ENCODE data around the gene NARS2. TPM values are rescaled to one million over a fixed set of nuclear protein-coding genes. Genes with fewer than 3 reads are reported as not detected.

NARS2 gene
- total and polyA plus RNA-seq, 9 of the 15 experiments (the other 6 are each of a cell fraction or from before 2014, with no cell fraction given): 26.8 to 48.0 (median 34.2) TPM

DNA sequence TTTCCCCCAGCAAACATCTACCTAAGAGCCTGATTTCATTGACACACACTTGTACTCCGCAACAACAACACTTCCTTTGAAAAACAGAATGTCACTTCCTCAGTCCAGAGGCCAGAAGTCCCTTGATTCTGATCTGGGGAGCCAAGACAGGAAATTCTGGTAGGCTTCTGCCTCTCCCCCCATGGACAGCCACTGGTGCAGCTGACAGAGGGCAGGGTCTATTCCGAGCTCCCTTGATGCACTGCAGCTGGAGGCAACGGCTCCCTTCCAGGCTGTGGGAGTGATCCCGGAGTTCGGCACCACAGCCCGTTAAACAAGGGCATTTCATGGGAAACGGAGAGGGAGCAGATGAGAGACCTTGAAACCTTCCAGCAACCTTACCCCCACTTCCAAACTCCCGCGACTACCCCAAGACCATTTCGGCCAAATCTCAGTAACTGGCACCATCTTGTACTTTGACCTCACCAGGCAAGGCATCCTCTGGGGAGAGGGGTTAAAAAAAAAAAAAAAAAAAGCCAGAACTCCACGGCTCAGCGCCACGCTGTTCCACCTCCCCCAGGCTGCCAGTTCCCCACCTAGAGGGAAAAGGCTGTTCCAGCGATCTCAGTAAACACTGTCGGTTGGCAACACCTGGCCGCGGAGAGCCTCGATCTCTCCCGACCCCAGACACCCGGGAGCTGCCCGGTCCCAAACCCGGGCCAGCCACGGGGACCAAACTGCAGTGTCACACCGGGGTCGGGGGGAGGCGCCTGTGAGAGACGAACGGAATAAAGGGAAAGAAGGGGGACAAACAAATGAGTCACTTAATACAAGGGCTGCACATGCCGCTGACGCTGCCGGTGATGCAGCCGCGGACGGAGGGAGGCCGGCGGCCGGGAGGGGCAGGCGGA is 158.1 kb downstream of the NARS2 start (continued):
- TF ChIP-seq, protein P1, sequence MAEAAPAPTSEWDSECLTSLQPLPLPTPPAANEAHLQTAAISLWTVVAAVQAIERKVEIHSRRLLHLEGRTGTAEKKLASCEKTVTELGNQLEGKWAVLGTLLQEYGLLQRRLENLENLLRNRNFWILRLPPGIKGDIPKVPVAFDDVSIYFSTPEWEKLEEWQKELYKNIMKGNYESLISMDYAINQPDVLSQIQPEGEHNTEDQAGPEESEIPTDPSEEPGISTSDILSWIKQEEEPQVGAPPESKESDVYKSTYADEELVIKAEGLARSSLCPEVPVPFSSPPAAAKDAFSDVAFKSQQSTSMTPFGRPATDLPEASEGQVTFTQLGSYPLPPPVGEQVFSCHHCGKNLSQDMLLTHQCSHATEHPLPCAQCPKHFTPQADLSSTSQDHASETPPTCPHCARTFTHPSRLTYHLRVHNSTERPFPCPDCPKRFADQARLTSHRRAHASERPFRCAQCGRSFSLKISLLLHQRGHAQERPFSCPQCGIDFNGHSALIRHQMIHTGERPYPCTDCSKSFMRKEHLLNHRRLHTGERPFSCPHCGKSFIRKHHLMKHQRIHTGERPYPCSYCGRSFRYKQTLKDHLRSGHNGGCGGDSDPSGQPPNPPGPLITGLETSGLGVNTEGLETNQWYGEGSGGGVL (CRISPR knock-in tag; IDR thresholded peaks at IDR 0.05): no peak
- no peak for TF ChIP-seq NELFE (IDR thresholded peaks at IDR 0.05; ENCODE audit: insufficient read depth, insufficient read length)
- TF ChIP-seq, protein P2, sequence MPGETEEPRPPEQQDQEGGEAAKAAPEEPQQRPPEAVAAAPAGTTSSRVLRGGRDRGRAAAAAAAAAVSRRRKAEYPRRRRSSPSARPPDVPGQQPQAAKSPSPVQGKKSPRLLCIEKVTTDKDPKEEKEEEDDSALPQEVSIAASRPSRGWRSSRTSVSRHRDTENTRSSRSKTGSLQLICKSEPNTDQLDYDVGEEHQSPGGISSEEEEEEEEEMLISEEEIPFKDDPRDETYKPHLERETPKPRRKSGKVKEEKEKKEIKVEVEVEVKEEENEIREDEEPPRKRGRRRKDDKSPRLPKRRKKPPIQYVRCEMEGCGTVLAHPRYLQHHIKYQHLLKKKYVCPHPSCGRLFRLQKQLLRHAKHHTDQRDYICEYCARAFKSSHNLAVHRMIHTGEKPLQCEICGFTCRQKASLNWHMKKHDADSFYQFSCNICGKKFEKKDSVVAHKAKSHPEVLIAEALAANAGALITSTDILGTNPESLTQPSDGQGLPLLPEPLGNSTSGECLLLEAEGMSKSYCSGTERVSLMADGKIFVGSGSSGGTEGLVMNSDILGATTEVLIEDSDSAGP (CRISPR knock-in tag; IDR thresholded peaks at IDR 0.05): no peak
- TF ChIP-seq POLR2AphosphoS5 (IDR thresholded peaks at IDR 0.05; ENCODE audit: control insufficient read depth, insufficient read depth, low read depth, low read length): peak; percentile 50
- TF ChIP-seq ZNF324 (CRISPR knock-in tag; IDR thresholded peaks at IDR 0.05): no peak
- TF ChIP-seq NONO (IDR thresholded peaks at IDR 0.05; ENCODE audit: low read depth in 2 of 2, low read length in 1 of 2): peak in 1 of 2 experiments; percentile 29; a peak in 1 of 4 replicates
- TF ChIP-seq SNRNP70 (optimal IDR thresholded peaks at IDR 0.05; ENCODE audit: low read depth, low read length): no peak
- TF ChIP-seq ZNF124 (CRISPR knock-in tag; IDR thresholded peaks at IDR 0.05): no peak
- TF ChIP-seq, protein P3, sequence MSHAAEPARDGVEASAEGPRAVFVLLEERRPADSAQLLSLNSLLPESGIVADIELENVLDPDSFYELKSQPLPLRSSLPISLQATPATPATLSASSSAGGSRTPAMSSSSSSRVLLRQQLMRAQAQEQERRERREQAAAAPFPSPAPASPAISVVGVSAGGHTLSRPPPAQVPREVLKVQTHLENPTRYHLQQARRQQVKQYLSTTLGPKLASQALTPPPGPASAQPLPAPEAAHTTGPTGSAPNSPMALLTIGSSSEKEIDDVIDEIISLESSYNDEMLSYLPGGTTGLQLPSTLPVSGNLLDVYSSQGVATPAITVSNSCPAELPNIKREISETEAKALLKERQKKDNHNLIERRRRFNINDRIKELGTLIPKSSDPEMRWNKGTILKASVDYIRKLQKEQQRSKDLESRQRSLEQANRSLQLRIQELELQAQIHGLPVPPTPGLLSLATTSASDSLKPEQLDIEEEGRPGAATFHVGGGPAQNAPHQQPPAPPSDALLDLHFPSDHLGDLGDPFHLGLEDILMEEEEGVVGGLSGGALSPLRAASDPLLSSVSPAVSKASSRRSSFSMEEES (CRISPR knock-in tag; IDR thresholded peaks at IDR 0.05): no peak
- TF ChIP-seq, protein P4, sequence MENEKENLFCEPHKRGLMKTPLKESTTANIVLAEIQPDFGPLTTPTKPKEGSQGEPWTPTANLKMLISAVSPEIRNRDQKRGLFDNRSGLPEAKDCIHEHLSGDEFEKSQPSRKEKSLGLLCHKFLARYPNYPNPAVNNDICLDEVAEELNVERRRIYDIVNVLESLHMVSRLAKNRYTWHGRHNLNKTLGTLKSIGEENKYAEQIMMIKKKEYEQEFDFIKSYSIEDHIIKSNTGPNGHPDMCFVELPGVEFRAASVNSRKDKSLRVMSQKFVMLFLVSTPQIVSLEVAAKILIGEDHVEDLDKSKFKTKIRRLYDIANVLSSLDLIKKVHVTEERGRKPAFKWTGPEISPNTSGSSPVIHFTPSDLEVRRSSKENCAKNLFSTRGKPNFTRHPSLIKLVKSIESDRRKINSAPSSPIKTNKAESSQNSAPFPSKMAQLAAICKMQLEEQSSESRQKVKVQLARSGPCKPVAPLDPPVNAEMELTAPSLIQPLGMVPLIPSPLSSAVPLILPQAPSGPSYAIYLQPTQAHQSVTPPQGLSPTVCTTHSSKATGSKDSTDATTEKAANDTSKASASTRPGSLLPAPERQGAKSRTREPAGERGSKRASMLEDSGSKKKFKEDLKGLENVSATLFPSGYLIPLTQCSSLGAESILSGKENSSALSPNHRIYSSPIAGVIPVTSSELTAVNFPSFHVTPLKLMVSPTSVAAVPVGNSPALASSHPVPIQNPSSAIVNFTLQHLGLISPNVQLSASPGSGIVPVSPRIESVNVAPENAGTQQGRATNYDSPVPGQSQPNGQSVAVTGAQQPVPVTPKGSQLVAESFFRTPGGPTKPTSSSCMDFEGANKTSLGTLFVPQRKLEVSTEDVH (IDR thresholded peaks at IDR 0.05; ENCODE audit: low read depth, partially characterized antibody): peak; percentile 17
- TF ChIP-seq ADNP (tag; IDR thresholded peaks at IDR 0.05): no peak
- TF ChIP-seq, protein P5, sequence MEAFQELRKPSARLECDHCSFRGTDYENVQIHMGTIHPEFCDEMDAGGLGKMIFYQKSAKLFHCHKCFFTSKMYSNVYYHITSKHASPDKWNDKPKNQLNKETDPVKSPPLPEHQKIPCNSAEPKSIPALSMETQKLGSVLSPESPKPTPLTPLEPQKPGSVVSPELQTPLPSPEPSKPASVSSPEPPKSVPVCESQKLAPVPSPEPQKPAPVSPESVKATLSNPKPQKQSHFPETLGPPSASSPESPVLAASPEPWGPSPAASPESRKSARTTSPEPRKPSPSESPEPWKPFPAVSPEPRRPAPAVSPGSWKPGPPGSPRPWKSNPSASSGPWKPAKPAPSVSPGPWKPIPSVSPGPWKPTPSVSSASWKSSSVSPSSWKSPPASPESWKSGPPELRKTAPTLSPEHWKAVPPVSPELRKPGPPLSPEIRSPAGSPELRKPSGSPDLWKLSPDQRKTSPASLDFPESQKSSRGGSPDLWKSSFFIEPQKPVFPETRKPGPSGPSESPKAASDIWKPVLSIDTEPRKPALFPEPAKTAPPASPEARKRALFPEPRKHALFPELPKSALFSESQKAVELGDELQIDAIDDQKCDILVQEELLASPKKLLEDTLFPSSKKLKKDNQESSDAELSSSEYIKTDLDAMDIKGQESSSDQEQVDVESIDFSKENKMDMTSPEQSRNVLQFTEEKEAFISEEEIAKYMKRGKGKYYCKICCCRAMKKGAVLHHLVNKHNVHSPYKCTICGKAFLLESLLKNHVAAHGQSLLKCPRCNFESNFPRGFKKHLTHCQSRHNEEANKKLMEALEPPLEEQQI (IDR thresholded peaks at IDR 0.05): no peak; the same call in 1 of the 2 replicates
- TF ChIP-seq ZNF444 (CRISPR knock-in tag; IDR thresholded peaks at IDR 0.05): no peak
- TF ChIP-seq ATF7 (IDR thresholded peaks at IDR 0.05): peak; percentile 83

Measured in K562 (cell line).